HCT116 (cell line): ENCODE measurements around the gene MYO7B. TPM values are rescaled to one million over a fixed set of nuclear protein-coding genes. Genes with fewer than 3 reads are reported as not detected.

ENCODE experiments used
- ATAC-seq: fragments of 200-7000 bp; cut with Tn5 transposase; 2 replicates; pipeline ENCODE4 v1.9.1; 2020; ENCODE audit warnings: mild to moderate bottlenecking, moderate library complexity
- BruUV-seq: library from RNA; stranded (reverse); fragments of 400-500 nt; replicated peaks from 2 replicates; lab custom pipeline; 2021; lab: Mats Ljungman, UMichigan
- CTCF ChIA-PET: fragments of 300-600 bp; sonication (Branson Sonifier 250); formaldehyde crosslinking; loops from one replicate; lab custom pipeline; 2021; ENCODE audit warnings: antibody characterized with exemption; lab: Charles Lee
- POLR2A ChIA-PET: fragments of 300-600, 350-600 bp; sonication (Branson Sonifier 250); formaldehyde crosslinking; loops from one replicate; lab custom pipeline; 2021; ENCODE audit warnings: antibody characterized with exemption; lab: Charles Lee
- RAD21 ChIA-PET, 2 experiments: fragments of 300-600 bp; sonication (Branson Sonifier 250); formaldehyde crosslinking; loops; one replicate each; lab custom pipeline; 2023; ENCODE audit warnings: low total read pairs in 2 of 2; ENCODE audit not compliant: uncharacterized antibody in 2 of 2, unreplicated experiment in 2 of 2, low non-redundant PET in 1 of 2; lab: Charles Lee
- DNase-seq: peaks from one replicate; pipeline ENCODE4 v3.0.0-alpha.2; 2010; ENCODE audit warnings: low read depth, low spot score
- H2AFZ ChIP-seq: fragments of 200-600 bp; shearing (Covaris generic), sonication (generic); 2 replicates; pipeline ENCODE4 v1.6.1; 2017; ENCODE audit warnings: low read depth, mixed run types, mixed read lengths, antibody characterized with exemption, low read length; ENCODE audit not compliant: poor library complexity, severe bottlenecking
- H3K27ac ChIP-seq: 2 replicates; pipeline ENCODE4 v1.5.1; 2012; ENCODE audit warnings: low read depth, low read length
- H3K27me3 ChIP-seq: fragments of 200-600 bp; sonication (generic); 2 replicates; pipeline ENCODE4 v1.6.1; 2016; ENCODE audit warnings: mixed run types, low read length, mixed read lengths; ENCODE audit not compliant: insufficient read depth
- H3K36me3 ChIP-seq, 2 experiments: fragments of 200-500 bp in 1 of 2; fragments of 200-600 bp in 1 of 2; sonication (Bioruptor generic) in 1 of 2; sonication (generic) in 1 of 2; 2 replicates each; pipeline versions ENCODE4 v1.5.1 to v1.6.1; 2014 to 2016; ENCODE audit warnings: low read length in 2 of 2, inconsistent platforms in 1 of 2, mixed read lengths in 1 of 2, mixed run types in 1 of 2; ENCODE audit not compliant: insufficient read depth in 2 of 2, control insufficient read depth in 1 of 2
- H3K4me1 ChIP-seq, 2 experiments: fragments of 200-600 bp in 1 of 2; sonication (generic) in 1 of 2; 2 replicates each; pipeline versions ENCODE4 v1.5.1 to v1.6.1; 2012 to 2017; ENCODE audit warnings: low read length in 2 of 2, inconsistent platforms in 1 of 2, mild to moderate bottlenecking in 1 of 2, mixed read lengths in 1 of 2, mixed run types in 1 of 2, moderate library complexity in 1 of 2; ENCODE audit not compliant: insufficient read depth in 2 of 2, control insufficient read depth in 1 of 2
- H3K4me2 ChIP-seq: fragments of 200-600 bp; sonication (generic); 2 replicates; pipeline ENCODE4 v1.6.1; 2017; ENCODE audit warnings: mixed run types, low read length, mixed read lengths
- H3K4me3 ChIP-seq, 2 experiments: fragments of 200-600 bp in 1 of 2; sonication (generic) in 1 of 2; replicated peaks in 1 of 2; 2 replicates each; pipeline ENCODE4 v1.5.1; 2011 to 2016; ENCODE audit warnings: low read length in 2 of 2, control low read depth in 1 of 2, low read depth in 1 of 2, mild to moderate bottlenecking in 1 of 2, mixed read lengths in 1 of 2, mixed run types in 1 of 2
- H3K79me2 ChIP-seq: fragments of 200-600 bp; sonication (generic); 2 replicates; pipeline ENCODE4 v1.6.1; 2017; ENCODE audit warnings: mild to moderate bottlenecking, mixed run types, low read length, moderate library complexity, mixed read lengths; ENCODE audit not compliant: insufficient read depth
- H3K9ac ChIP-seq: fragments of 200-600 bp; sonication (generic); 2 replicates; pipeline ENCODE4 v1.6.1; 2016; ENCODE audit warnings: low read length, mixed read lengths
- H3K9me2 ChIP-seq: fragments of 200-600 bp; sonication (generic), shearing (Covaris generic); 2 replicates; pipeline ENCODE4 v1.6.1; 2017; ENCODE audit warnings: mixed run types, mild to moderate bottlenecking, moderate library complexity; ENCODE audit not compliant: insufficient read depth
- H3K9me3 ChIP-seq, 2 experiments: fragments of 200-500 bp in 1 of 2; fragments of 200-600 bp in 1 of 2; sonication (Bioruptor generic) in 1 of 2; sonication (generic) in 1 of 2; 2 replicates each; pipeline ENCODE4 v1.6.1; 2014 to 2017; ENCODE audit warnings: low read length in 2 of 2, mixed read lengths in 2 of 2, inconsistent platforms in 1 of 2, low read depth in 1 of 2, mild to moderate bottlenecking in 1 of 2, mixed run types in 1 of 2, moderate library complexity in 1 of 2; ENCODE audit not compliant: control insufficient read depth in 1 of 2, insufficient read depth in 1 of 2
- H4K20me1 ChIP-seq: fragments of 200-600 bp; sonication (generic), shearing (Covaris generic); 2 replicates; pipeline ENCODE4 v1.6.1; 2017; ENCODE audit warnings: mixed run types, mild to moderate bottlenecking, moderate library complexity; ENCODE audit not compliant: insufficient read depth
- CEBPB ChIP-seq: IDR thresholded peaks from 2 replicates; pipeline ENCODE4 v1.6.1; 2012; ENCODE audit warnings: low read depth
- EGR1 ChIP-seq: IDR thresholded peaks from 2 replicates; pipeline ENCODE4 v1.6.1; 2012; ENCODE audit warnings: low read depth
- EZH2phosphoT487 ChIP-seq: fragments of 200-600 bp; IDR thresholded peaks from 2 replicates; pipeline ENCODE4 v1.6.1; 2018; ENCODE audit warnings: antibody characterized with exemption, borderline replicate concordance
- FOSL1 ChIP-seq: IDR thresholded peaks from 2 replicates; pipeline ENCODE4 v1.6.1; 2012; ENCODE audit warnings: low read depth
- JUND ChIP-seq: IDR thresholded peaks from 2 replicates; pipeline ENCODE4 v1.6.1; 2012
- SIN3A ChIP-seq: IDR thresholded peaks from 2 replicates; pipeline ENCODE4 v1.6.1; 2012; ENCODE audit warnings: low read depth
- TCF7L2 ChIP-seq: IDR thresholded peaks from 2 replicates; pipeline ENCODE4 v1.7.0; 2011; ENCODE audit warnings: borderline replicate concordance, inconsistent platforms; ENCODE audit not compliant: insufficient read depth, insufficient read length; ENCODE audit errors: extremely low read depth
- YY1 ChIP-seq: IDR thresholded peaks from 2 replicates; pipeline ENCODE4 v1.6.1; 2011; ENCODE audit warnings: low read length, low read depth, moderate library complexity, mild to moderate bottlenecking; ENCODE audit not compliant: insufficient replicate concordance; ENCODE audit errors: extremely low read depth
- intact Hi-C: fragments of 100-400 bp; cut with micrococcal nuclease; formaldehyde crosslinking; loops from 2 replicates; pipeline ENCODE4 v1.10.0; 2022
- total RNA-seq: library from RNA; stranded (reverse); gene quantifications from one replicate; pipeline ENCODE4 v1.2.1, GENCODE V29; 2021; ENCODE audit not compliant: unreplicated experiment
- TF ChIP-seq, protein P1 (sequence below): IDR thresholded peaks from 2 replicates; pipeline ENCODE4 v1.6.1; 2012; ENCODE audit warnings: low read depth

The MYO7B gene
- total RNA-seq, 1 experiment from 2014 or later: 0.07 TPM

DNA sequence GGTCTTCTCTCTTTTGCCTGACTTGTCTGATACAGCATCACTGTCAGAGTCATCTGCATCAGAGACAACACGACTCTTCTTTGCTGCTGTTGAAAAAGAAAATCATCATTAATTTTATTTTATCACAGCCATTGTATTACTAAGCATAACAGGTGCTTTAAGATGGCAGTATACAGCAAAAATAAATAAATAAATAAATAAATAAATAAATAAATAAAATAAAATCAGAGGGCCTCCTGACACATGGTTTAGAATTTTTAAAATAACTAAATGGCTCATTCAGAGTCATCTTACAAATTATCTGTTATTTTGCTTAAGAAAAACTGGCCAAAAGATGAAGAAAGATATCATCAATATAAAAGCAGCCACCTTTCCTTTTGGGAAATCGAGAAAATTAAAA lies 32.0 kb upstream of the MYO7B start:
- no peak for TF ChIP-seq YY1
- TF ChIP-seq TCF7L2: no peak
- TF ChIP-seq, protein P1, sequence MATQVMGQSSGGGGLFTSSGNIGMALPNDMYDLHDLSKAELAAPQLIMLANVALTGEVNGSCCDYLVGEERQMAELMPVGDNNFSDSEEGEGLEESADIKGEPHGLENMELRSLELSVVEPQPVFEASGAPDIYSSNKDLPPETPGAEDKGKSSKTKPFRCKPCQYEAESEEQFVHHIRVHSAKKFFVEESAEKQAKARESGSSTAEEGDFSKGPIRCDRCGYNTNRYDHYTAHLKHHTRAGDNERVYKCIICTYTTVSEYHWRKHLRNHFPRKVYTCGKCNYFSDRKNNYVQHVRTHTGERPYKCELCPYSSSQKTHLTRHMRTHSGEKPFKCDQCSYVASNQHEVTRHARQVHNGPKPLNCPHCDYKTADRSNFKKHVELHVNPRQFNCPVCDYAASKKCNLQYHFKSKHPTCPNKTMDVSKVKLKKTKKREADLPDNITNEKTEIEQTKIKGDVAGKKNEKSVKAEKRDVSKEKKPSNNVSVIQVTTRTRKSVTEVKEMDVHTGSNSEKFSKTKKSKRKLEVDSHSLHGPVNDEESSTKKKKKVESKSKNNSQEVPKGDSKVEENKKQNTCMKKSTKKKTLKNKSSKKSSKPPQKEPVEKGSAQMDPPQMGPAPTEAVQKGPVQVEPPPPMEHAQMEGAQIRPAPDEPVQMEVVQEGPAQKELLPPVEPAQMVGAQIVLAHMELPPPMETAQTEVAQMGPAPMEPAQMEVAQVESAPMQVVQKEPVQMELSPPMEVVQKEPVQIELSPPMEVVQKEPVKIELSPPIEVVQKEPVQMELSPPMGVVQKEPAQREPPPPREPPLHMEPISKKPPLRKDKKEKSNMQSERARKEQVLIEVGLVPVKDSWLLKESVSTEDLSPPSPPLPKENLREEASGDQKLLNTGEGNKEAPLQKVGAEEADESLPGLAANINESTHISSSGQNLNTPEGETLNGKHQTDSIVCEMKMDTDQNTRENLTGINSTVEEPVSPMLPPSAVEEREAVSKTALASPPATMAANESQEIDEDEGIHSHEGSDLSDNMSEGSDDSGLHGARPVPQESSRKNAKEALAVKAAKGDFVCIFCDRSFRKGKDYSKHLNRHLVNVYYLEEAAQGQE: no peak
- no peak for TF ChIP-seq EZH2phosphoT487
- no peak for TF ChIP-seq JUND
- no peak for TF ChIP-seq CEBPB
- TF ChIP-seq SIN3A: no peak
- no peak for TF ChIP-seq EGR1
- no peak for TF ChIP-seq FOSL1
- ATAC-seq: no peak
- ChIA-PET POLR2A (no interaction called here), CTCF (no interaction called here), RAD21 (no interaction called here)
- no TSS peak for BruUV-seq
- Histone ChIP-seq H3K27me3 (no peaks in the 10 kb centered on the region), H3K4me2 (no peak overlapping the region), H4K20me1 (peaks cover 22% of the 10 kb centered on the region; the same call in 1 of the 2 replicates), H3K36me3 (peaks cover 50 to 55% of the 10 kb centered on the region in 2 experiments), H3K9me2 (no peaks in the 10 kb centered on the region), H3K27ac (no peak overlapping the region), H3K4me1 (peaks cover 11 to 12% of the 10 kb centered on the region in 2 experiments), H3K79me2 (peaks cover 57% of the 10 kb centered on the region), H2AFZ (no peak overlapping the region), H3K9ac (no peak overlapping the region), H3K4me3 (no peak overlapping the region), H3K9me3 (no peaks in the 10 kb centered on the region)
- no peak for DNase-seq
- intact Hi-C loops: no loop called here
